Measurements from ENCODE around the gene CD2AP.

- TF ChIP-seq CTCF (IDR thresholded peaks at IDR 0.05) = no peak
- no peak for TF ChIP-seq EZH2 (IDR thresholded peaks at IDR 0.05; ENCODE audit: borderline replicate concordance, insufficient read depth, low read depth, low read length, poor library complexity, severe bottlenecking)
These were observed 74.1 kb downstream of the CD2AP start for GRCh38 chr6:47551670-47552069.

Data from B cell (primary cell).